ENCODE results near the gene CDH4.

CDH4 gene

DNA sequence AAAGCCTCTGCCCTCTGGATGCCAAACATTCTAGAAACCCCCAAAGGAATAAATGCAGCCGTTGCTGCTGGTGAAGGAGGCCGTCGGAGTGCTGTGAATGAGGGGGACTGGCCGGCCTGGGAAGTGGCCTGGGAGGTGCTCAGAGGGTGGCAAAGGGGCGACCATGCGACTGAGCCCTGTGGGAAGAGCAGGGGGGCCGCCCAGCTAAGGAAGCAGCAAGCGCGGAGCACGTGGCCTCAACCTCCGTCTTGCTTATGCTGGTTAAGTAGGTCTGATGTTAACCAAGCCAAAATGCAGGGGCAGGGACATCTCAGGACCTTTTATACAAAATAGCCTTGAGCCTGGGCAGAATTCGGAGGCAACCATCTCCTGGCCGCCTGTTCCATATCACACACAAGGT is 432.1 kb downstream of the CDH4 start:
- Histone ChIP-seq H3K27me3 (ENCODE audit: insufficient read depth, poor library complexity, severe bottlenecking) (no peaks in the 10 kb centered on the region), H3K27ac (replicated peaks) (no peak overlapping the region), H3K4me3 (replicated peaks; ENCODE audit: insufficient read depth, low read length) (no peak overlapping the region)
- no peak for DNase-seq (ENCODE audit: low read depth in 1 of 2, low spot score in 1 of 2)
- TF ChIP-seq, protein P1, sequence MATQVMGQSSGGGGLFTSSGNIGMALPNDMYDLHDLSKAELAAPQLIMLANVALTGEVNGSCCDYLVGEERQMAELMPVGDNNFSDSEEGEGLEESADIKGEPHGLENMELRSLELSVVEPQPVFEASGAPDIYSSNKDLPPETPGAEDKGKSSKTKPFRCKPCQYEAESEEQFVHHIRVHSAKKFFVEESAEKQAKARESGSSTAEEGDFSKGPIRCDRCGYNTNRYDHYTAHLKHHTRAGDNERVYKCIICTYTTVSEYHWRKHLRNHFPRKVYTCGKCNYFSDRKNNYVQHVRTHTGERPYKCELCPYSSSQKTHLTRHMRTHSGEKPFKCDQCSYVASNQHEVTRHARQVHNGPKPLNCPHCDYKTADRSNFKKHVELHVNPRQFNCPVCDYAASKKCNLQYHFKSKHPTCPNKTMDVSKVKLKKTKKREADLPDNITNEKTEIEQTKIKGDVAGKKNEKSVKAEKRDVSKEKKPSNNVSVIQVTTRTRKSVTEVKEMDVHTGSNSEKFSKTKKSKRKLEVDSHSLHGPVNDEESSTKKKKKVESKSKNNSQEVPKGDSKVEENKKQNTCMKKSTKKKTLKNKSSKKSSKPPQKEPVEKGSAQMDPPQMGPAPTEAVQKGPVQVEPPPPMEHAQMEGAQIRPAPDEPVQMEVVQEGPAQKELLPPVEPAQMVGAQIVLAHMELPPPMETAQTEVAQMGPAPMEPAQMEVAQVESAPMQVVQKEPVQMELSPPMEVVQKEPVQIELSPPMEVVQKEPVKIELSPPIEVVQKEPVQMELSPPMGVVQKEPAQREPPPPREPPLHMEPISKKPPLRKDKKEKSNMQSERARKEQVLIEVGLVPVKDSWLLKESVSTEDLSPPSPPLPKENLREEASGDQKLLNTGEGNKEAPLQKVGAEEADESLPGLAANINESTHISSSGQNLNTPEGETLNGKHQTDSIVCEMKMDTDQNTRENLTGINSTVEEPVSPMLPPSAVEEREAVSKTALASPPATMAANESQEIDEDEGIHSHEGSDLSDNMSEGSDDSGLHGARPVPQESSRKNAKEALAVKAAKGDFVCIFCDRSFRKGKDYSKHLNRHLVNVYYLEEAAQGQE (IDR thresholded peaks at IDR 0.05; ENCODE audit: insufficient replicate concordance, low read depth) = no peak
- TF ChIP-seq, protein P2, sequence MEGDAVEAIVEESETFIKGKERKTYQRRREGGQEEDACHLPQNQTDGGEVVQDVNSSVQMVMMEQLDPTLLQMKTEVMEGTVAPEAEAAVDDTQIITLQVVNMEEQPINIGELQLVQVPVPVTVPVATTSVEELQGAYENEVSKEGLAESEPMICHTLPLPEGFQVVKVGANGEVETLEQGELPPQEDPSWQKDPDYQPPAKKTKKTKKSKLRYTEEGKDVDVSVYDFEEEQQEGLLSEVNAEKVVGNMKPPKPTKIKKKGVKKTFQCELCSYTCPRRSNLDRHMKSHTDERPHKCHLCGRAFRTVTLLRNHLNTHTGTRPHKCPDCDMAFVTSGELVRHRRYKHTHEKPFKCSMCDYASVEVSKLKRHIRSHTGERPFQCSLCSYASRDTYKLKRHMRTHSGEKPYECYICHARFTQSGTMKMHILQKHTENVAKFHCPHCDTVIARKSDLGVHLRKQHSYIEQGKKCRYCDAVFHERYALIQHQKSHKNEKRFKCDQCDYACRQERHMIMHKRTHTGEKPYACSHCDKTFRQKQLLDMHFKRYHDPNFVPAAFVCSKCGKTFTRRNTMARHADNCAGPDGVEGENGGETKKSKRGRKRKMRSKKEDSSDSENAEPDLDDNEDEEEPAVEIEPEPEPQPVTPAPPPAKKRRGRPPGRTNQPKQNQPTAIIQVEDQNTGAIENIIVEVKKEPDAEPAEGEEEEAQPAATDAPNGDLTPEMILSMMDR (IDR thresholded peaks at IDR 0.05; ENCODE audit: insufficient read depth, low read length) = no peak
- TF ChIP-seq SPI1 (IDR thresholded peaks at IDR 0.05; ENCODE audit: borderline replicate concordance, low read depth) (no peak), GABPA (IDR thresholded peaks at IDR 0.05; ENCODE audit: low read depth) (no peak)

- Histone ChIP-seq H3K27me3 (ENCODE audit: insufficient read depth, poor library complexity, severe bottlenecking) (no peaks in the 10 kb centered on the region), H3K27ac (replicated peaks) (no peak overlapping the region), H3K4me3 (replicated peaks; ENCODE audit: insufficient read depth, low read length) (no peak overlapping the region)
- no peak for DNase-seq (ENCODE audit: low read depth in 1 of 2, low spot score in 1 of 2)
- no peak for TF ChIP-seq GABPA (IDR thresholded peaks at IDR 0.05; ENCODE audit: low read depth)
- no peak for TF ChIP-seq POLR2AphosphoS5 (IDR thresholded peaks at IDR 0.05; ENCODE audit: low read depth)
Measured at GRCh38 chr20:61684583-61685235, 432.6 kb downstream of the CDH4 start.

DNA sequence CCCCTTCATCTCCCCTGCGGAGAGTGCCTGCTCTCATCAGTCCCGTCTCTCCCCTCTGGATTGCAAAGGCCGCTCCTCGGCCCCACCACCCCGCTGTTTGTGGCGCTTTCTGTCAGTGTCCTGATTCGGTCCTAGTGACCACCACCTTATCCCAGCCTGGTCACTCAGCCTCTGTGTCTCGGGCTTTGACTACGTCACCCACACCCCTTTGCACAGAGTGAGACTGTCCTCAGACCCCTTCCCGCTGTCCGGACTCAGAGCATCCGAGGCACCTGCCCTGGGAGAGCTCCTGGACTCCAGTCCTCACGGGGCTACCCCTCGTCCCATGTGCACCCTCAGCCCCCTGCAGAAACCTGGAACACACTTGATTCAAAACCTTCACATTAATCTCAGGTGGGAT is 433.4 kb downstream of the CDH4 start:
- Histone ChIP-seq H3K4me3 (replicated peaks; ENCODE audit: insufficient read depth, low read length) (no peak overlapping the region), H3K27ac (replicated peaks) (no peak overlapping the region), H3K27me3 (ENCODE audit: insufficient read depth, poor library complexity, severe bottlenecking) (no peaks in the 10 kb centered on the region)
- no peak for DNase-seq (ENCODE audit: low read depth in 1 of 2, low spot score in 1 of 2)
- no peak for TF ChIP-seq POLR2AphosphoS5 (IDR thresholded peaks at IDR 0.05; ENCODE audit: low read depth)
- TF ChIP-seq, protein P1 (IDR thresholded peaks at IDR 0.05; ENCODE audit: insufficient replicate concordance, low read depth) = no peak
- TF ChIP-seq SPI1 (IDR thresholded peaks at IDR 0.05; ENCODE audit: borderline replicate concordance, low read depth) = no peak
- no peak for TF ChIP-seq GABPA (IDR thresholded peaks at IDR 0.05; ENCODE audit: low read depth)
- TF ChIP-seq, protein P2 (IDR thresholded peaks at IDR 0.05; ENCODE audit: insufficient read depth, low read length) = no peak

DNA sequence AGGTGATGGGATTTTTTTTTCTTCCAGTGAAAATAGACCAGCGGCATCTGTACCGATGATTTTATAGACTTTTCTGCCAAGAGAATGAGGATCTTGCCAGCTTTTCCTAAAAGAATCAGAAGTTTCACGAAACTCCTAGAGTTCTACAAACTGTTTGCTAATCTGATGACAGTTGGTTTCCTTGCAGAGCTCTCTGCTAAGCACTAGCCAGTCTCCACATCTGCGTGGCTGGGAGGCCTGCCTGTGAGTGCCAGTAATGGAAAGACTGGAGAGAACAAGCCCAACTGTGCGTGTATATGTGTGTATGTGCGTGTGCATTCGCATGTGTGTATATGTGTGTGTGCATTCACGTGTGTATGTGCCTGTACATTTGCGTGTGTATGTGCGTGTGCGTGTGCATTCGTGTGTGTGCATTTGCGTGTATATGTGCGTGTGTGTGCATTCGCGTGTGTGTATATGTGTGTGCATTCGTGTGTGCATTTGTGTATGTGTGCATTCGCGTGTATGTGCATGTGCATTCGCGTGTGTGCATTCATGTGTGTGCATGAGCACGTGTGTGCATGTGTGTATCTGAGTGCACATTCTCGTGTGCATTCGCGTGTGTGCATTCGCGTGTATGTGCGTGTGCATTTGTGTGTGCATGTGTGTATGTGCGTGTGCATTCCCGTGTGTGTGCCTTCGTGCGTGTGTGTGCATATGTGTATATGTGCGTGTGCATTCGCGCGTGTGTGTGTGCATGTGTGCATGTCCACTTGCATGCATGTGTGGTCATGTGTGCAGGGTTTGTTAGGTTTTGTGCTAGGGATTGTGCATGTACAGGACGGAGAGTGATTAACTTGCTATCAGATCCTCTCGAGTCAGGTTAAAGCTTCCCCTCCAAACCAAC is 434.2 kb downstream of the CDH4 start:
- TF ChIP-seq POLR2AphosphoS5 (IDR thresholded peaks at IDR 0.05; ENCODE audit: low read depth) = no peak
- TF ChIP-seq, protein P1 (IDR thresholded peaks at IDR 0.05; ENCODE audit: insufficient replicate concordance, low read depth) = no peak
- no peak for DNase-seq (ENCODE audit: low read depth in 1 of 2, low spot score in 1 of 2)
- no peak overlapping the region for H3K4me3 ChIP-seq (replicated peaks; ENCODE audit: insufficient read depth, low read length)
- no peaks in the 10 kb centered on the region for H3K27me3 ChIP-seq (ENCODE audit: insufficient read depth, poor library complexity, severe bottlenecking)
- H3K27ac ChIP-seq (replicated peaks) = no peak overlapping the region
